Stimulated activated CD8-positive, alpha-beta memory T cell treated with anti-CD3 and anti-CD28 coated beads, Interleukin-7, amount 100 ng/mL, for 1 hour (primary cell): ENCODE data around the gene KCNJ3.

Experiments
- DNase-seq, 2 donors: peaks; one replicate each; pipeline ENCODE4 v3.0.0-alpha.2; 2020; ENCODE audit warnings: low read depth in 2 of 2

KCNJ3 gene

GRCh38 chr2:154698296-154698720 lies at the start of gene KCNJ3:
Gene KCNJ3 (plus strand): TSS chr2:154698695. CDS start chr2:154698776, 81 bp downstream.
- no peak for DNase-seq

GRCh38 chr2:154655499-154655898 lies 43.0 kb upstream of the KCNJ3 start:
- DNase-seq, result no peak

DNA sequence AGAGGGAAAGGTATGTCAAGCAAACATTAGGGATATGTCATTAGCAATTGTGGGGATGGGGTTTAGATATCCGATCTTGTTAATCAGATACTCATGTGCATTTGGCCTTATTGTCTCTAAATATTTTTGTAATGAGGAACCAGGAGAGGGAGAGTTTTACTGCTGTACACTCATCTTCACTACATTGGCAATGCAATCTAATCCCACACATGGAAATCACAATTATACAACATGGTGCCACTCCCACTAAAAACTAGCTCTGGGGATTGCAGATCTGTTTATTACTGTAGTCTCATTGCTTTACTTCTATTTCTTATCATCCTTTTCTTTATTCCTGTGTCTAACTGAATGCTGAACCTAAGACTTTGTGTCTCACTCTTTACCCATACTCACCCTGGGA lies 39.6 kb upstream of the KCNJ3 start:
- no peak for DNase-seq

DNA sequence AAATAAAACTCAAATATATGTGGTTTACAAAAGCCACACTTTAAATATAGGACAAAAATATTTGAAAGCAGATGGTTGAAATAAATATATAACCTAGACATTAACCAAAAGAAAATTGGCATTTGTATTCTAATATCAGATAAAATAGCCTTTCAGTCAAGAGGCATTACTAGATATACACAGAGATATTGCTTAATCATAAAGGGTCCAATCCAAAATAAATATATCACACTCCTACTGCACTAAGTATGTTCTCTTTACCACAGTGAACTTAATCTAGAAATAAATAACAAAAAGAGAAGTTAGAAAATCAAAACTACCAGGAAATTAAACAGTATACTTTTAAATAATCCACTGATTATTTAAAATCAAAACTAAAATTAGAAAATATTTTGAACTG lies 34.2 kb upstream of the KCNJ3 start:
- DNase-seq, result no peak

DNA sequence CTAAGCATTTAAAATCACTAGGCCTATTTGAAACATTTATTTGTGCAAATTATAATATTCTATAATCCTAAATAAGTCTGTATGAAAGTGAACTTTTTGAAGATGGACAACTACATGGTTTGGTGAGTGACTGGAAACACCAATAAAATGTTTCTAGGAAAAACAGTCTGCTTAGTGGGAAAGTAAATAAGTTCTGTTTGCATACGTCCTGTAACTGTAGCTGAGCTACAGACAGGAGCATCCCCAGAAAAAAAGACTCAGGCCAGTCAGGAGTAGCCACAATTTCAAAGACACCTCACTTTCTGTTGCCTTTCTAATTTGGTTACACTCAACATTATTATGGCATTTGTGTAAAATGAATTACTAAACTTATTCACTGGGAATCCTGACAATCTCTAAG lies 28.4 kb upstream of the KCNJ3 start:
- DNase-seq, result no peak

DNA sequence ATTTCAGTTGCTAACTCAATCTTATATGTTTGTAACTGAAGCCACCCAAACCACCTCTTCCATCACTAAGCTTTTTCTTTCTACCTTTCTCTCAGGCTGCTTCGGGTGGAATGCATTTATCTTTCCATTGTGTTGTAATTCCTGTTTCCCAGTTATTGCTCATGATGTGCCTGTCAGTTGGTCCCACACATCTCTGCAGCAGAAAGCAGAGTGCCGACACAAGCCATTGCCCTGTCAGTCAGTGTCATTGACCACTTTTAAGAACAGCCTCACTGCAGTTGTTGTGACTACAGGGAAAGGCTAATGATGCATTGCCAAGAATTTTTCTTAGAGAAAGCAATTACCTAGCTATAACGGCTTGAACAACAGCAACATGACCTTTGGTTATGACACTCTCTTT lies 24.8 kb upstream of the KCNJ3 start:
- no peak for DNase-seq

DNA sequence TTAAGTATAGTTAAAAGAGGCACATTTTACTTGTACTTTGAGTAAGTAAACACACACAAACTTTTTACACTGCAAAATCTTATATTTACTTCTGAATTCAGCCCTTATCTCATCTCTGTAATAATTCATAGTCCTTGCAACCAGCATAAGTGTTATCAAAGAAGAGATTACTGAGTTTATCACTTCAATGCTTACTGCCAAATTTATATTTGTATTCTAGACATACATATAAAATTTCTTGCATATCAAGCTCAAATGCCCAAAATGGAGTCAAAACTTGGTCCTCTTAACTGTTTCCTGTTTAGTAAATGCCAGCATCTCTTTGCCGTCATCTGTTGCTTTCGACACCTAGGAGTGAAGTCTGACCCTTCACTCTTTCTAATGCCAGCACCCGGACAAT lies 21.1 kb upstream of the KCNJ3 start:
- no peak for DNase-seq

DNA sequence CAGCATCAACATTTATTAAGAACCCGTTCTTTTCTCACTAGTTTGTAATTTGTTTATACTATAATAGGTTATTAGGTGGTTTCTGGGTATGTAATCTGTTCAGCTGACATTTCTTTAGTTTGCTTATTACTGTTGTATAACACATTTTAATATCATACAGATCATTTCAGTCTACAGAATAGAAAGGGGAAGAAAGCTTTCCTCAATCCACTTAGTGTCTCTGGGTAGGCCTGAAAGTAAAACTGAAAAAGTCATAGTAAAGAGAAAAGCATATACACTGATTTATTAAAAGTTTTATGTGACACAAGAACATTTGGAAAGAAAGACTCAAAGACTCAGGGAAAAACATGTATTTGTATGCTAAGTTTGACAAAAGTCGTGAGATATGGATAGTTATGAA lies 16.8 kb upstream of the KCNJ3 start:
- no peak for DNase-seq

DNA sequence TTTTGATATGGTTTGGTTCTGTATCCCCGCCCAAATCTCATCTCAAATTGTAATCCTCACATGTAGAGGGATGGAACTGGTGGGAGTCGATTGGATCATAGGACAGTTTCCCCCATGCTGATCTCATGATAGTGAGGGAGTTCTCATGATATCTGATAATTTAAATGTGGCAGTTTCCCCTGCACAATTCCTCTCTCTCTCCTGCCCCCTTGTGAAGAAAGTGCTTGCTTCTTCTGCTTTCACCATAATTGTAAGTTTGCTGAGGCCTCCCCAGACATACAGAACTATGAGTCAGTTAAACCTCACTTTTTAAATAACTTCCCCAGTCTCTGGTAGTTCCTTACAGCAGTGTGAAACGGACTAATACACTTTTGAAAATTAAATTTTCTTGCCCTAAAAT lies 12.3 kb upstream of the KCNJ3 start:
- DNase-seq, result no peak

GRCh38 chr2:154688373-154688772 lies 10.1 kb upstream of the KCNJ3 start:
- no peak for DNase-seq

DNA sequence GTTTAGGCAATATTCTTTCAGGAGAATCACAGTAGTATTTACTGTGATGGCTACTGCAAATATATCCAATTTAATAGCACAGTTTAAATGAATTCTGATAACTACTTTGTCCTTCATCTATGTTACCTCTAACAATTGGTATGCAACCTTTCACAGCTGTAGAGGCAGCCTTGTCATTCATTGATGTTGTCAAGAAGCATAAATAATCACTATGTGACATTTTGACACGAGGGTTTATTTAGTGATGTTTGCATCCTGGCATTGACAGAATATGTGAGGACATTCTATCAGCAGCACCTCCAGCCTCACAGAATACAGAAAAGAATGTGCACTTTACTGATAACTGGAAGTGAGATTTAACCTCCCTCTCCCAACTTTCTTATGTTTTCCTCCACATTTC lies 9.3 kb upstream of the KCNJ3 start:
- DNase-seq, result no peak

DNA sequence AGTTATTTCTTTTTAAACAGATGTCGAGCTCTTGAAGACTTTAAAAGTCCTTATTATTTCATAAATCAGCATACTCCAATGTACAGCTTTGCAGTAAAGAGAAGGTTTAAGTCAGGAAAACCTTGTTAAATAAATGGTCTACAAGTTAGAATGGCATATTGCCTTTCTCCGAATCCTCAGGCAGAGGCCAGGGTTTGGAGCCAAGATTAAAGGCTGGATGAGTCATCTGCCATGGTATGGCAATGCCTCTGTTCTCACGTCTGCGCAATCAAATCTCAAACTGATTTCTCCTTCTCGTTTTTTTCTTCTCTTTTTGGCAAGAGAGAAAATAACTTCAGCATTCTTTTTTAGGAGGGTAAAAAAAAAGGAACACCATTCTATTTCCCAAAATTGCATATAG lies 5.6 kb upstream of the KCNJ3 start:
- no peak for DNase-seq

DNA sequence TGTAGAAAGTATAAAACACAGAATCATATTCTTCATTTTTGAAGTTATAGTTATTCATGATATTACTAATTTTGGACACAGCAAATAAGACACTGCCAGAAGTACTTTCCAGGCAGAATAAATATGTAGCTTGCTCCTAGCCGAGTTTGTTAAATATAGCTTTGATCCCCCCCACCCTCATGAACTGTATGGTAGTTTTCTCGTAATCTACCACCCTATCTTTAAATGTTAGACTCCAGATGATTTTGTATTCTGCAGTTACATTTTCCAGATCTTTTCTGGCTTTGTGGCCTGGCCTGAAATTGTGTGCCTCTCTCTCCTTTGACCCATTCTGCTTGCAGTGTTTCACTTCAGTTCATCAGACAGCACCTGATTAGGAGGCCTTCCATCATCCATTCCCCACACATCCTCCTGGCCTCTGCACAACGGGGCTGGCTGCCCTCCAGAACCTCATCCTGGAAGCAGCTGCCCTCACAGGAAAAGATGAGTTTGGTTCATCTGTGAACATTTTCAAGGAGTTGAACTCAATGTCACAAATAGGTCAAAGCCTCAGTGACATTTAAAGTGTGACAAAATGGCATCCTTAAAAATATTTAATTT lies 4.7 kb upstream of the KCNJ3 start:
- no peak for DNase-seq

GRCh38 chr2:154694881-154695280 lies 3.6 kb upstream of the KCNJ3 start:
- no peak for DNase-seq

DNA sequence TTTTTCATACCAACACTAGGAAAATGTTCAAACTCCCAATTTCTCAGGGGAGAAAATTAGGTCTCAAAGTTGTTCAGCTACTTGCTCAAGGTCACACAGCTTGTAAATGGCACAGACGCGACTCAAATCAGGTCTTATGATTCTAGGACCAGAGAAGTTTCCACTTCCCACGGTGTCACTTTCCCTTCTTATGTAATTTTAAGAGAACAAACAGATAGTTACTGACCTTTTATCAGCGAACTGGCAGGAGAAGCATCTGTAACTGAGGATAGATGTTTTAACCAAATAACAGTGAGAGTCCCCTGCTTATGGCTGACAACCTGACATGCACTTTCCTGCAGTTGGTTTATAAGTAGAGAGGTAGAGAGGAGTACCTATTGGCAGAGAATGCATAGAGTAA lies 2.1 kb upstream of the KCNJ3 start:
- DNase-seq, result no peak

DNA sequence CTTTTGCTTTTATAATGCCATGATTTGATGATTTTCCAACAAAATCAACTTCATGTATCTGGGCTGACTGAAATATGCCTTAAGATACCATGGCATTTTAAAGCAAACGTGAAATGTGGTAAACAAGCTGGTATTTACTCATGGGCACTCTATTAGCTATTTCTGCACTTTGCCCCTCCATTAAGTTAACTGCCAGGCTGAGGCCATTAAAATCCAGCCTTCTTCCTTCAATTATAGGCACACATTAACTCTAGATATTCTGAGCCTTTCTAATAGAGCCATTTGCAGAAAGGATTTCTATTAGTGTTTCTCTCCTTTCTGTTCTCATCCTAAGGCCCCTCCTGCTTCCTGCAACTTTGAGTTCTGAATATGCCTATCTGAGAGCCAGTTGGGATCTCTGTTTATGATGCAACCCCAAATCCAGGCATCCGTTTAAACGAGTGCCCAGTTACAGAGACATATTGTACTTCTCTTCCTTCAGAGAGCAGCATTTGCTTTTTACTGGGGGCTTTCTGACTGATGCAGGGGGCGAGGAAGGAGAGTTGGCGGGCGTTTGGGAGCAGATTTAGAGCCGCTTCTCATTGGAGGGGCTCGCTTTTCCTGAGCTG lies 1.6 kb upstream of the KCNJ3 start:
- DNase-seq, result no peak

GRCh38 chr2:154697418-154698252 lies 860 bp upstream of the KCNJ3 start:
- DNase-seq, result no peak

GRCh38 chr2:154698721-154699574 lies 453 bp downstream of the KCNJ3 start:
- no peak for DNase-seq

GRCh38 chr2:154699575-154699930 lies 1.1 kb downstream of the KCNJ3 start:
- no peak for DNase-seq

DNA sequence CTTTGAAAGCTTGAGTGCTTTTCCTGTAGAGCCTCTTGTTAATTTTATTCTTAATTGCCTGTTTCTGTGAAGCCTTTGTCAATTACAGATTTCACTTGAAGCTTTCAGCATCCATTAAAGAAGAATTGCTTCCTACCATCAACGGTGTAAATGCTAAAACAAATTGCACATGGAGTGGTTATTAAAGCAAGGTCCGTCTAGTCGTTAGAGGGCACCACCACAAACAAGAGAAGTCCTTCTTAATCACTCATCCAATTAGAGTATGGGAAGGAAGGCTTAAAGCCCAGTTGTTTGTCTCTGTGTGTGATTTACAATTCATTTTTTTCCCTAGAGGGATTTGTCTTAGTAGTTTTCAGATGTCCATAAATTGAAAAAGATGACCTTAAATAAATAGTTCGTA lies 1.6 kb downstream of the KCNJ3 start:
- no peak for DNase-seq

GRCh38 chr2:154704991-154705390 lies 6.5 kb downstream of the KCNJ3 start:
- DNase-seq, result no peak

DNA sequence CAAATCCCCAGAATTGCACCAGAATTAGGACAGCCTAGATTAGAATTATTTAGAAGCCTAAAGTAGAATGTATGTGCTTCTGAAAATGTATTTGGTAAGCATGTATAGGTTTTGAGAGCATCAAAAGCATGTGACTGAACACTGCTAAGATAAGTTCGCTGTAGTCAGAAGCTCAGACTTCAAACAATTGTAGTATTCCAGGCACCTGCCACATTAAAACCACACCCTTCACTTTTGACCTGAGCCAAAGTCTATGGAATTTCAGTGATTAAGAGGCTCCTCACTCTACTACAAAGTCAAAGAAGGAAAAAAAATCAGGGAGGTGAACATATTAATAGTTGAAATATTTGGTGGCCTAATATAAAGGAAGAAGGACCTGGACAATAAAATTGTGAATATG lies 8.2 kb downstream of the KCNJ3 start:
- no peak for DNase-seq
